GM21737 (cell line): ENCODE results near the gene PDE11A.
A peak's percentile ranks its signal among the peaks of the same experiment; 100 is the strongest.

Experiments
- ATAC-seq: cut with Tn5 transposase; IDR thresholded peaks from one replicate; pipeline ENCODE4 v1.9.1; 2021; ENCODE audit warnings: mild to moderate bottlenecking, moderate library complexity; ENCODE audit not compliant: unreplicated experiment

The PDE11A gene

GRCh38 chr2:177929662-177930522 is 142.7 kb downstream of the PDE11A start:
- ATAC-seq, result no peak

- no peak for ATAC-seq
Observed at GRCh38 chr2:177923323-177923722, 149.3 kb downstream of the PDE11A start.

- ATAC-seq, result no peak
Observed at GRCh38 chr2:177921726-177922125, 150.9 kb downstream of the PDE11A start.

GRCh38 chr2:177917169-177917568 is 155.4 kb downstream of the PDE11A start:
- no peak for ATAC-seq

GRCh38 chr2:177916342-177916741 is 156.2 kb downstream of the PDE11A start:
- no peak for ATAC-seq

GRCh38 chr2:177914247-177914646 is 158.3 kb downstream of the PDE11A start:
- ATAC-seq, result no peak

- ATAC-seq, result no peak
Observed at GRCh38 chr2:177909962-177910361, 162.6 kb downstream of the PDE11A start.

- ATAC-seq, result no peak
Observed at GRCh38 chr2:177908824-177909223, 163.8 kb downstream of the PDE11A start.

GRCh38 chr2:177908182-177908581 is 164.4 kb downstream of the PDE11A start:
- no peak for ATAC-seq

GRCh38 chr2:177906041-177906718 is 166.4 kb downstream of the PDE11A start:
- ATAC-seq, result peak; percentile 80

GRCh38 chr2:177905640-177906039 is 166.9 kb downstream of the PDE11A start:
- no peak for ATAC-seq

- no peak for ATAC-seq
Observed at GRCh38 chr2:177902395-177903163, 170.0 kb downstream of the PDE11A start.

- no peak for ATAC-seq
Observed at GRCh38 chr2:177900082-177900481, 172.5 kb downstream of the PDE11A start.

- no peak for ATAC-seq
Observed at GRCh38 chr2:177897278-177897677, 175.3 kb downstream of the PDE11A start.

- ATAC-seq, result no peak
Observed at GRCh38 chr2:177896587-177896986, 176.0 kb downstream of the PDE11A start.

GRCh38 chr2:177894546-177894945 is 178.0 kb downstream of the PDE11A start:
- no peak for ATAC-seq

GRCh38 chr2:177893880-177894279 is 178.7 kb downstream of the PDE11A start:
- ATAC-seq, result no peak

GRCh38 chr2:177891533-177891932 is 181.0 kb downstream of the PDE11A start:
- ATAC-seq, result no peak

- no peak for ATAC-seq
Observed at GRCh38 chr2:177889818-177890460, 182.6 kb downstream of the PDE11A start.

GRCh38 chr2:177888581-177888980 is 184.0 kb downstream of the PDE11A start:
- ATAC-seq, result no peak

- no peak for ATAC-seq
Observed at GRCh38 chr2:177887722-177888121, 184.9 kb downstream of the PDE11A start.
